NK-92 treated with Interleukin-12 subunit alpha and Interleukin-12 subunit beta, amount 100 ng/mL, for 24 hours (cell line): ENCODE measurements around the gene CFAP69.

ENCODE experiments used
- DNase-seq: peaks from one replicate; lab custom pipeline; 2025; lab: John Stamatoyannopoulos, UW

Gene CFAP69, protein sequence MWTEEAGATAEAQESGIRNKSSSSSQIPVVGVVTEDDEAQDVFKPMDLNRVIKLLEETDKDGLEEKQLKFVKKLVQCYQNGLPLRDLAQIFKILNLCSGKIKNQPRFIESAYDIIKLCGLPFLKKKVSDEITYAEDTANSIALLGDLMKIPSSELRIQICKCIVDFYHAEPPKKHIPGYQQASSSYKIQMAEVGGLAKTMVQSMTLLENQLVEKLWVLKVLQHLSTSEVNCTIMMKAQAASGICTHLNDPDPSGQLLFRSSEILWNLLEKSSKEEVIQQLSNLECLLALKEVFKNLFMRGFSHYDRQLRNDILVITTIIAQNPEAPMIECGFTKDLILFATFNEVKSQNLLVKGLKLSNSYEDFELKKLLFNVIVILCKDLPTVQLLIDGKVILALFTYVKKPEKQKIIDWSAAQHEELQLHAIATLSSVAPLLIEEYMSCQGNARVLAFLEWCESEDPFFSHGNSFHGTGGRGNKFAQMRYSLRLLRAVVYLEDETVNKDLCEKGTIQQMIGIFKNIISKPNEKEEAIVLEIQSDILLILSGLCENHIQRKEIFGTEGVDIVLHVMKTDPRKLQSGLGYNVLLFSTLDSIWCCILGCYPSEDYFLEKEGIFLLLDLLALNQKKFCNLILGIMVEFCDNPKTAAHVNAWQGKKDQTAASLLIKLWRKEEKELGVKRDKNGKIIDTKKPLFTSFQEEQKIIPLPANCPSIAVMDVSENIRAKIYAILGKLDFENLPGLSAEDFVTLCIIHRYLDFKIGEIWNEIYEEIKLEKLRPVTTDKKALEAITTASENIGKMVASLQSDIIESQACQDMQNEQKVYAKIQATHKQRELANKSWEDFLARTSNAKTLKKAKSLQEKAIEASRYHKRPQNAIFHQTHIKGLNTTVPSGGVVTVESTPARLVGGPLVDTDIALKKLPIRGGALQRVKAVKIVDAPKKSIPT

GRCh38 chr7:90244909-90245851 is at the start of gene CFAP69:
TSS of gene CFAP69 (plus strand) at chr7:90245174. CDS start at chr7:90245425, 251 bp downstream.
- DNase-seq: peak; percentile 75

- no peak for DNase-seq
Measured at GRCh38 chr7:90201500-90202195, 43.3 kb upstream of the CFAP69 start.

- DNase-seq: no peak
Measured at GRCh38 chr7:90207956-90208355, 37.0 kb upstream of the CFAP69 start.

GRCh38 chr7:90209776-90210175 is 35.2 kb upstream of the CFAP69 start:
- no peak for DNase-seq

DNA sequence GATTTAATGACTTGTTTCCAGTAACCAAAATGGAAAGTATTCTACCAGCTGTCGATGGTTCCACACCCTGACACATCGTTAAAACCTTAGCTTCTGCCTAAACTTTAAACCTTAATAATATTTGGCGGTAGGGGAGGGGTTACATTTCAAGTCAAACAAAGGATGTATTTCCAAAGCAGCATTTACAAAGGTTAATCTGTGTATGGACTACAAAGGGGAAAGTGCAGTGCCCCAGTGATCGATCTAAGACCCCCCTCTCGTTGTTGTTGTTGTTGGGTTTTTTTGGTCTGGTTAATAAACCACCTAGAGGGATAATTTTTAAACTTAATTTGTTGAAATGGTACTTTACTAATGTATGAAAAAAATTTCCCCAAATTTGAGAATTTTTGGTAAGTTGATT is 34.5 kb upstream of the CFAP69 start:
- DNase-seq: no peak

DNA sequence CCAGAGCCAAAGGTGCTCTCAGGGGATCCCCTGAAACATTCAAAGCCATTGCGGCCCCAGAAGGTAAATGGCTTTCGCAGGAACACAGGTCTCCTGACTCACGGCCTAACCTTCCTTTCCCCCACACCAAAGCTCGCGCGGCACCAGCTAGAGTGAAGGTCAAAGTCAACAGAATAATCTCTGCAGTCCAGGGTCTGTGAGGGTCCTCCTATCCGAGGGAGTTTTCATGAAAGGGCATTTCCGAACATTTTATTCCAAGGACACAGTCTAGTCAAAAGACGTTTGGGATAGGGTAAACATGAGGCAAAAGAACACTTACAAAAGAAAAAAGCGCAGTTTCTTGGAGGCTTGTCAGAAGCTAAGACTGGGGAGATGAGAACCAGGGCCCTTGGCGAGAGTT is 34.0 kb upstream of the CFAP69 start:
- no peak for DNase-seq

- DNase-seq: no peak
Measured at GRCh38 chr7:90211391-90212148, 33.4 kb upstream of the CFAP69 start, which contains the start of gene STEAP2. TSS of gene STEAP2 (plus strand) at chr7:90211740. CDS start at chr7:90225083, 13,343 bp downstream.

- no peak for DNase-seq
Measured at GRCh38 chr7:90212149-90212495, 32.9 kb upstream of the CFAP69 start.

DNA sequence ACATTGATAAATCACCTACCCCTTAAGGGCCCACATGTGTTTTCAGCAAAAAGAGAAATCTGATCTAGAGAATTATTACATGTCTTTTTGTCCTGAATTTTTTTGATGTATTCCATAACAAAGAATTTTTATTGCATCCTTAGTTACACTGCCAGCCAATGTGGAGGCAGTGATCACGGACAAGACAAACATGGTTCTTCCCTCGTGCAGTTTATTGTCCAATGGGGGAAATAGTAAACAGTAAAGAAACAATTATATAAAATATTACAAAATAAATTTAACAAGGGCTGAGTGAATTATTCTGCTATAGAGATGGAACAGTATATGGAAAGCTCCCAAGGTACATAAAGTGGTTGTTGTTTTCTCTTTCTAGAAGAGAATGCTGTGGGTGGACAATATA is 31.5 kb upstream of the CFAP69 start:
- no peak for DNase-seq

DNA sequence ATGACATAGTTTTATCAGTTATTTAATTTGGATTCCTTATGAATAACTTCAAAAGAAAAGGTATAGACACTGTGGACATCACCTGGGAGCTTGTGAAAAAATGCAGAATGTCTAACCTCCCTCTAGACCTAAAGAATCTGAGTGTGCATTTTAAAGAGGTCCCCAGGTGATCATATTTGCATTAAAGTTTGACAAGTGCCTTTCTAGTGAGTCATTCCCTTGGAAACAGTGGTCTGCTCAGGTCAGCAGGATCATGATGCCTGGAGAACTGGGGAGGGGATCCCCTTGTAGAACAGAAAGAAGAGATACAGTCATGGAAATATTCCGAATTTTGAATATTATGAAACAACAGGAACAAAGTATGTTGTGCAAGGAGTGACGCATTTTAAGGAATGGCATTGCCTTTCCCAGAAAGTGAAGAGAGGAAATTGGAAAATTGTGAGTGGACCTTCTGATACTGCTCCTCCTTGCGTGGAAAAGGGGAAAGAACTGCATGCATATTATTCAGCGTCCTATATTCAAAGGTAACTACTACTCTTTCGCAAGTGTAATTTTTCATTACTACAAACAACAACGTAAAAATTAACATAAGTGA is 28.8 kb upstream of the CFAP69 start:
- DNase-seq: no peak

DNA sequence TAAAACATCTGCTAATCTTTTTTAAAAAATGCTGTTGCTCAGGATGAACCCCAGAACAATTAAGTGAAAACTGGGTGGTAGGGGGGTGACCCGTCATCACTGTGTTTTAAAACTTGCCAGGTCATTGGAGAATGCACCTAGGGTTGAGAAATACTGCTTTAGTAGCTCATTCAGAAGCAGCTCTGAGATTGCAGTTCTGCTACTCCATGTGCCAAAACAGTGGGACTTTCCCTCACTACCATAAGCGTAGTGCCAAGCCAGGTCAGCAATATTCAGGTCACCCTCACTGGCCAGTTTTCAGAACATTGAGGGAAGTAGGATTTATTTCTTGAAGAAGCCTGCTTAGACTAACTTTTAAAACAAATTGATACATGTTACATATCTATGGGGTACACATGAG is 28.2 kb upstream of the CFAP69 start:
- DNase-seq: no peak

- no peak for DNase-seq
Measured at GRCh38 chr7:90222390-90222789, 22.6 kb upstream of the CFAP69 start.

GRCh38 chr7:90222811-90223725 is 21.9 kb upstream of the CFAP69 start:
- no peak for DNase-seq

- no peak for DNase-seq
Measured at GRCh38 chr7:90224195-90224594, 20.8 kb upstream of the CFAP69 start.

DNA sequence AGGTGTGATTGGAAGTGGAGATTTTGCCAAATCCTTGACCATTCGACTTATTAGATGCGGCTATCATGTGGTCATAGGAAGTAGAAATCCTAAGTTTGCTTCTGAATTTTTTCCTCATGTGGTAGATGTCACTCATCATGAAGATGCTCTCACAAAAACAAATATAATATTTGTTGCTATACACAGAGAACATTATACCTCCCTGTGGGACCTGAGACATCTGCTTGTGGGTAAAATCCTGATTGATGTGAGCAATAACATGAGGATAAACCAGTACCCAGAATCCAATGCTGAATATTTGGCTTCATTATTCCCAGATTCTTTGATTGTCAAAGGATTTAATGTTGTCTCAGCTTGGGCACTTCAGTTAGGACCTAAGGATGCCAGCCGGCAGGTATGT is 19.8 kb upstream of the CFAP69 start:
- no peak for DNase-seq

DNA sequence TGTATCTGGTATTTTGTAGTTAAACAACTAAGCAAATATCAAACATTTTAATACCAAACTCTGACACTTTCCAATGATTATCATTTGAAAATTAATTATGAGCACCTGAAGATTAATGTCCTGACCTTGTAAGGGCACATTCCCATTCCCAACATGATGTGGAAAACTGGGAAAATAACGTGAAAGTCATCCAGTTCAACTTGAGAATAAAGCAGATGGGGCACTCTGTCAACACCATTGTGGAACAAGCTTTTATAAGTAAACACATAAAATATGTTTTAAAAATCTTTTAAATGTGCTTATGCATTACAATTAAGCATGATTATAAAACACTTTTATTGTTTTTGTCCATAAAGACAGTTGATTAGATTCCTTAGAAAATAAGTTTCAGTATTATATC is 19.4 kb upstream of the CFAP69 start:
- no peak for DNase-seq

- DNase-seq: no peak
Measured at GRCh38 chr7:90227259-90227658, 17.7 kb upstream of the CFAP69 start.

GRCh38 chr7:90229682-90230081 is 15.3 kb upstream of the CFAP69 start:
- DNase-seq: no peak

DNA sequence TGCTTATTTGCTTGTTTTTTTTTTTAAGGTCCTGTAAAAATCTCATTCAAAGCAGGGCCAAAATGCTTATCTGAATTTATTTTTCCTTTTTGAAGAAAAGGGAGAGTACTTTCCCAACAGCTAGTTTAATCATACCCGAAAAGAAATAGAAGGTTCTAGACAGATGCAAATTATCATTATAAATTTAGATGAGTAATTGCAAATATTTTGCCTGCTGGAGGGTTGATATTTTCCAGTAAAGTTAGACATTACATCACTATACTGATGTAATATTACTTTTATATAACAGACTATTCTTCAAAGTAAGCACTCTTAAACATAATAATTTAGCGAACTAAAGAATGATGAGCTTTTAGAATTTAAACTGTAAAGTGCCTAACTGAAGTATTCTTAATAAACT is 14.1 kb upstream of the CFAP69 start:
- no peak for DNase-seq
